ENCODE measurements around the gene ERICH6B.
A peak's percentile ranks its signal among the peaks of the same experiment; 100 is the strongest.

ERICH6B gene

GRCh38 chr13:45508776-45509175 lies 106.8 kb downstream of the ERICH6B start:
- H3K27me3 ChIP-seq (ENCODE audit: insufficient read depth, poor library complexity, severe bottlenecking): no peaks in the 10 kb centered on the region
- TF ChIP-seq SPI1 (IDR thresholded peaks at IDR 0.05; ENCODE audit: borderline replicate concordance, low read depth) (no peak), CTCF (IDR thresholded peaks at IDR 0.05; ENCODE audit: insufficient read depth, low read length) (no peak), REST (IDR thresholded peaks at IDR 0.05; ENCODE audit: insufficient replicate concordance, low read depth) (no peak), POLR2AphosphoS5 (IDR thresholded peaks at IDR 0.05; ENCODE audit: low read depth) (no peak), GABPA (IDR thresholded peaks at IDR 0.05; ENCODE audit: low read depth) (no peak)
- peak in 1 of 2 experiments; percentile 34 for DNase-seq (ENCODE audit: low read depth in 1 of 2, low spot score in 1 of 2)
- no peak overlapping the region for H3K4me3 ChIP-seq (replicated peaks; ENCODE audit: insufficient read depth, low read length)
- H3K27ac ChIP-seq (replicated peaks): no peak overlapping the region

GRCh38 chr13:45506811-45507210 lies 108.7 kb downstream of the ERICH6B start:
- H3K27me3 ChIP-seq (ENCODE audit: insufficient read depth, poor library complexity, severe bottlenecking): no peaks in the 10 kb centered on the region
- H3K27ac ChIP-seq (replicated peaks): no peak overlapping the region
- no peak for DNase-seq (ENCODE audit: low read depth in 1 of 2, low spot score in 1 of 2)
- TF ChIP-seq SPI1 (IDR thresholded peaks at IDR 0.05; ENCODE audit: borderline replicate concordance, low read depth) (no peak), GABPA (IDR thresholded peaks at IDR 0.05; ENCODE audit: low read depth) (no peak), REST (IDR thresholded peaks at IDR 0.05; ENCODE audit: insufficient replicate concordance, low read depth) (no peak), CTCF (IDR thresholded peaks at IDR 0.05; ENCODE audit: insufficient read depth, low read length) (no peak), POLR2AphosphoS5 (IDR thresholded peaks at IDR 0.05; ENCODE audit: low read depth) (no peak)
- no peak overlapping the region for H3K4me3 ChIP-seq (replicated peaks; ENCODE audit: insufficient read depth, low read length)

- Histone ChIP-seq H3K27ac (replicated peaks) (no peak overlapping the region), H3K4me3 (replicated peaks; ENCODE audit: insufficient read depth, low read length) (no peak overlapping the region)
These were observed 111.9 kb downstream of the ERICH6B start for GRCh38 chr13:45503658-45504057.

More at GRCh38 chr13:45503658-45504057, 111.9 kb downstream of the ERICH6B start:
- H3K27me3 ChIP-seq (ENCODE audit: insufficient read depth, poor library complexity, severe bottlenecking): no peaks in the 10 kb centered on the region
- no peak for DNase-seq (ENCODE audit: low read depth in 1 of 2, low spot score in 1 of 2)
- TF ChIP-seq SPI1 (IDR thresholded peaks at IDR 0.05; ENCODE audit: borderline replicate concordance, low read depth): no peak
- TF ChIP-seq POLR2AphosphoS5 (IDR thresholded peaks at IDR 0.05; ENCODE audit: low read depth): no peak
- TF ChIP-seq REST (IDR thresholded peaks at IDR 0.05; ENCODE audit: insufficient replicate concordance, low read depth): no peak
- TF ChIP-seq GABPA (IDR thresholded peaks at IDR 0.05; ENCODE audit: low read depth): no peak
- no peak for TF ChIP-seq CTCF (IDR thresholded peaks at IDR 0.05; ENCODE audit: insufficient read depth, low read length)
